ENCODE results near the gene MAD1L1.

DNA sequence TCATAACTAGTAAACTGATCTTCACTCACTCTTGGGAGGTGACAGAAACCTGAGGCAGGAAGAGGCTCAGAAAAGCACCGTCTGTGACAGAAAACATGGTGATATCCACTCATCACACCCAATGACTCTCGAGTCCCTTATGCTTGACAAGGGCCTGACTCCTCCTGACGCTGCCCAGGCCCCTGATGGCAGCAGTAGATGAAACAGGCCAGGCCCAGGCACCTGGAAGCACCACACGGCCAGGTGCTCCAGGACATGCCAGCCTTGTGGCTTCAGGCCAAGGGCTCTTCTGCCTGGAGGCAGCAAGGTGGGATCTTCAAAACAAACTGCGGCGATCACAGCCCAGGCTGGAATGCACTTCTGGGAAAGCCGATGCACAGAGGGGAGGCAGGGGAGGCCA, 89.3 kb downstream of the MAD1L1 start:
- TF ChIP-seq, protein P1, sequence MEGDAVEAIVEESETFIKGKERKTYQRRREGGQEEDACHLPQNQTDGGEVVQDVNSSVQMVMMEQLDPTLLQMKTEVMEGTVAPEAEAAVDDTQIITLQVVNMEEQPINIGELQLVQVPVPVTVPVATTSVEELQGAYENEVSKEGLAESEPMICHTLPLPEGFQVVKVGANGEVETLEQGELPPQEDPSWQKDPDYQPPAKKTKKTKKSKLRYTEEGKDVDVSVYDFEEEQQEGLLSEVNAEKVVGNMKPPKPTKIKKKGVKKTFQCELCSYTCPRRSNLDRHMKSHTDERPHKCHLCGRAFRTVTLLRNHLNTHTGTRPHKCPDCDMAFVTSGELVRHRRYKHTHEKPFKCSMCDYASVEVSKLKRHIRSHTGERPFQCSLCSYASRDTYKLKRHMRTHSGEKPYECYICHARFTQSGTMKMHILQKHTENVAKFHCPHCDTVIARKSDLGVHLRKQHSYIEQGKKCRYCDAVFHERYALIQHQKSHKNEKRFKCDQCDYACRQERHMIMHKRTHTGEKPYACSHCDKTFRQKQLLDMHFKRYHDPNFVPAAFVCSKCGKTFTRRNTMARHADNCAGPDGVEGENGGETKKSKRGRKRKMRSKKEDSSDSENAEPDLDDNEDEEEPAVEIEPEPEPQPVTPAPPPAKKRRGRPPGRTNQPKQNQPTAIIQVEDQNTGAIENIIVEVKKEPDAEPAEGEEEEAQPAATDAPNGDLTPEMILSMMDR (IDR thresholded peaks at IDR 0.05; ENCODE audit: low read depth, low read length, poor library complexity, severe bottlenecking): no peak
- no peak for TF ChIP-seq EZH2phosphoT487 (IDR thresholded peaks at IDR 0.05; ENCODE audit: borderline replicate concordance, low read length)
